NAMALWA (cell line): Measurements from ENCODE around the gene ACOT13.
"Not testable (repeated sequence)": the region's sequence is repeated elsewhere in the genome, so short reads cannot be mapped to it uniquely, and the experiment has no call there.

Experiments used
- DNase-seq: peaks from one replicate; pipeline ENCODE4 v3.0.0-alpha.2; 2015; ENCODE audit warnings: low spot score

Gene ACOT13

GRCh38 chr6:24731456-24732134 is 64.7 kb downstream of the ACOT13 start:
- not testable (repeated sequence) for DNase-seq

GRCh38 chr6:24734166-24734565 is 67.3 kb downstream of the ACOT13 start:
- no peak for DNase-seq

GRCh38 chr6:24734710-24735109 is 67.8 kb downstream of the ACOT13 start:
- DNase-seq: not testable (repeated sequence)

- DNase-seq: no peak
Observed at GRCh38 chr6:24738741-24739140, 71.9 kb downstream of the ACOT13 start.

DNA sequence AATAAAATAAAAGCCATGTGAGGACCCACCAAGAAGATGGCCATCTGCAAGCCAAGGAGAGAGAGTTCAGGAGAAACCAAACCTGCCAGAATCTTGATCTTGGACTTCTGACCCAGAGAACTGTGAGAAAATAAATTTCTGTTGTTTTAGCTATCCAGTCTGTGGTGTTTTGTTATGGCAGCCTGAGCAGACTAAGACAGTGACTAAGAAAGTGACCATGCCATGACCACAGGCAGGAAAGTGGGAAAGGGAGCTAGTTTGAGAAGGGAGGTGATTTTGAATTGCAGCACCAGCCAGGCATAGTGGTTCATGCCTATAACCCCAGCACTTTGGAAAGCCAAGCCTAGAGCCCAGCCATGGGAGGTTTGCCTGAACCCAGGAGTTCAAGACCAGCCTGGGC is 74.0 kb downstream of the ACOT13 start:
- no peak for DNase-seq

GRCh38 chr6:24742216-24742738 is 75.4 kb downstream of the ACOT13 start:
- no peak for DNase-seq

DNA sequence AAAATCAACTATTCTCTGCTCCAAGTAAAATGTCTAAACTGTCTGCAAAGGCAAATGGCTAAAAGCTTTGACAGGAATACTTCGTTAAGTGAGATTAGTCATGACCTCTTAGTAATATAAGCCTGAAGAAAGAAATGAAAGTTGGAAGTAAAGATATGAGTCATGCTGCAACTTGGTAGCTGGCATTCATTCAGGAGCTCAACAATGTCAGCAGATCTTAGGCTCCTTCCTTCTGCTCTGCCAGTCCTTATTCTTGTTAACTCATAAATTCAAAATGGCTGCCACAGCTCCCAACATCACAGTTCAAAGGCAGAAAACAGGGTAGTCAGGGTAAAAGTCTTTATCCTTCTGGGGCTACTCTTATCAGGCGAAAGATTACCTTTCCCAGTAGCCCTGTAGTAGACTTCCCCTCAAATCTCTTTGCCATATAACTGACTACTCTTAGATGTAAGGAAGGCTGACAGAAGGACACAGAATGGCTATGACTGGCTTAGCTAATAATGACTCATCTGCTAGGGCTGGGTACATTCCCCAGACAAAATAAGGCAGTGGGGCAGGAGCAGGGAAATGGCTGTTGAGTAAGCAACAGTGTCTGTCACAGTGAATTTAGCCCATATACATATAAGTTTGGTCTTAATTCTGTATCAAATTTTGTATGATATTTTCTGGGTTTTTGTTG is 76.5 kb downstream of the ACOT13 start:
- no peak for DNase-seq

GRCh38 chr6:24743944-24744335 is 77.1 kb downstream of the ACOT13 start:
- peak; percentile 47 for DNase-seq

- no peak for DNase-seq
Observed at GRCh38 chr6:24744911-24745310, 78.0 kb downstream of the ACOT13 start.

- no peak for DNase-seq
Observed at GRCh38 chr6:24749297-24749696, 82.4 kb downstream of the ACOT13 start.

- DNase-seq: not testable (repeated sequence)
Observed at GRCh38 chr6:24750878-24751277, 84.0 kb downstream of the ACOT13 start.

DNA sequence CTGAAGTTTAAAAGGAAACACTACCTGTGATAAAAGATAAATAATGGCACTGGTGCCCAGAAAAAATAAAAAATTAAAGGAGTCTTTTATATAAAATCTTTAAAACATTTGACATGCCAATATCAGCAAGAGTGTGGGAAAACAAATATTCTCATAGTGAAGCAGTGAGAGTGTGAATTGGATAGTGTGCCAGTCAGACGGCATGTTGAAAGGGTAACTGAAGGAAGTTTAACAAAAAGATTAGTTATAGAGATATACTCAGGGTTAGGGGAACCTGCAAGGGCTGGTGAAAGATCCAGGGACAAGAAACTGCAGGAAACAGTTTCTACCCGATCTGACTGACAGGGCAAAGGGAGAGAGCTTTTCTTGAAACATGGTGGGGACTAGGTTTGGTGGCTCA is 85.6 kb downstream of the ACOT13 start:
- no peak for DNase-seq

- no peak for DNase-seq
Observed at GRCh38 chr6:24752917-24753492, 86.1 kb downstream of the ACOT13 start.

DNA sequence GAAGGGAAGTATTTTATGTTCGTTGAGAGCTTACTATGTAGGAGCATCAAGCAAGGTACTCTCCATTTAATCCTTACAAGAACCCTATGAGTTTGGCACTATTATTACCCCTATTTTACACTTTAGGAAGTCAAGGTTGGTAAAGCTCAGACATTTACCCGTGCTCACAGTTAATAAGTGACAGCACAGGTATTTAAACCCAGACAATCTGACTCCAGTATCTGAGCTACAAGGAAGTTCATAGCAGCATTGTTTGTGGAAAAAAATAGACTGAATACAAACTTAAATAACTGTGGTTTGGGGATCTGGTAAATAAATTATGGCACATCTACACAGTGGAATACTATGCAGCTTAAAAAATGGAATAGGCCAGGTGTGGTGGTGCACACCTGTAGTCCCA is 86.7 kb downstream of the ACOT13 start:
- no peak for DNase-seq

DNA sequence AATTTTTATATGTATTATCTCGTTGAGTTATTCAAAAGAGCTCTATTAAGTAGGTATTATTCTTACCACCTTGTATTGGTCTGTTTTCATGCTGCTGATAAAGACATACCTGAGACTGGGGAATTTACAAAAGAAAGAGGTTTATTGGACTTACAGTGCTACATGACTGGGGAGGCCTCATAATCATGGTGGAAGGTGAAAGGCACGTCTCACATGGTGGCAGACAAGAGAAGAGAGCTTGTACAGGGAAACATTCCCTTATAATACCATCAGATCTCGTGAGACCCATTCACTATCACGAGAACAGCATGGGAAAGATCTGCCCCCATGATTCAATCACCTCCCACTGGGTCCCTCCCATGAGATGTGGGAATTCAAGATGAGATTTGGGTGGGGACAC is 87.5 kb downstream of the ACOT13 start:
- not testable (repeated sequence) for DNase-seq
